GM10248 (cell line): ENCODE data around the gene CDC42BPB.

Experiments used
- CTCF ChIA-PET: fragments of 300-600 bp; sonication (Branson Sonifier 250); formaldehyde crosslinking; extraction: SDS; loops from one replicate; lab custom pipeline; 2021; ENCODE audit warnings: antibody characterized with exemption; lab: Yijun Ruan, JAX
- POLR2A ChIA-PET: fragments of 350-650 bp; sonication (Branson Sonifier 250); formaldehyde crosslinking; extraction: SDS; loops from one replicate; lab custom pipeline; 2020; ENCODE audit warnings: antibody characterized with exemption; lab: Yijun Ruan, JAX
- DNase-seq: peaks from one replicate; pipeline ENCODE4 v3.0.0; 2012; ENCODE audit errors: extremely low spot score
- CTCF ChIP-seq: IDR thresholded peaks from 2 replicates; pipeline ENCODE4 v1.5.1; 2012; ENCODE audit warnings: mild to moderate bottlenecking, low read depth; ENCODE audit errors: extremely low read depth, missing control alignments, control extremely low read depth

CDC42BPB gene

DNA sequence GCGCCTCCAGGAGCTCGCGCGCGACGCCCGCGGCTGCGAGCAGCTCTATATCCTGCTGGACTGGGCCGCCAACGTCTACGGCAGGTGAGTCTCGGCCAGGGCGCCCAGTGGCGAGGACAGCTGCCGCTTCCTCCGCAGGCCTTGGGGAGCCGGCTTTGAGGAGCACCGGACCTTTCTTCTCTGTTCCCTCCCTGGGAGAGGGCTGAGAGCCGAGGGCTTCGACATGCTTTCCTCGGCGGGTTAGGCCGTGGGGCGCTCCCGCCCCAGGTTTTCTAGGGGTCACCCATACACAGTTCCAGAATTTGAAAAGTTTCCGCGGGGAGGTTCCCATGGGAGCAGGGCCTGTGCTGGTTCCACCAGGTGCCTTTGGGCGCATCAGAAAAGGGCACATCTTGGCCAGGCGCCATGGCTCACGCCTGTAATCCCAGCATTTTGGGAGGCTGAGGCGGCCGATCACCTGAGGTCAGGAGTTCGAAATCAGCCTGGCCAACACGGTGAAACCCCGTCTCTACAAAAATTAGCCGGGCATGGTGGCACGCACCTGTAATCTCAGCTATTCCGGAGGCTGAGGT, 45.4 kb upstream of the CDC42BPB start:
- DNase-seq: no peak
- POLR2A ChIA-PET: no interaction called here
- TF ChIP-seq CTCF: no peak
- CTCF ChIA-PET: interaction anchor here (2.6 to 8.0 kb wide), 6 partner anchors 10 to 82 kb away, joined by 18 to 121 read pairs (median 35); partner anchors contain the start of gene TNFAIP2

- ChIA-PET CTCF (interaction anchor here (6.1 to 8.0 kb wide), 2 partner anchors 23 to 39 kb away, joined by 41 to 121 read pairs; partner anchors contain the start of gene TNFAIP2), POLR2A (no interaction called here)
- TF ChIP-seq CTCF: no peak
- DNase-seq: no peak
These were observed 44.8 kb upstream of the CDC42BPB start for GRCh38 chr14:103101963-103102688.

- ChIA-PET POLR2A (no interaction called here), CTCF (interaction anchor here (1.9 to 8.0 kb wide), 4 partner anchors 11 to 83 kb away, joined by 6 to 121 read pairs (median 24); partner anchors contain the start of gene TNFAIP2)
- no peak for DNase-seq
- no peak for TF ChIP-seq CTCF
These were observed 44.1 kb upstream of the CDC42BPB start for GRCh38 chr14:103101257-103101962.

DNA sequence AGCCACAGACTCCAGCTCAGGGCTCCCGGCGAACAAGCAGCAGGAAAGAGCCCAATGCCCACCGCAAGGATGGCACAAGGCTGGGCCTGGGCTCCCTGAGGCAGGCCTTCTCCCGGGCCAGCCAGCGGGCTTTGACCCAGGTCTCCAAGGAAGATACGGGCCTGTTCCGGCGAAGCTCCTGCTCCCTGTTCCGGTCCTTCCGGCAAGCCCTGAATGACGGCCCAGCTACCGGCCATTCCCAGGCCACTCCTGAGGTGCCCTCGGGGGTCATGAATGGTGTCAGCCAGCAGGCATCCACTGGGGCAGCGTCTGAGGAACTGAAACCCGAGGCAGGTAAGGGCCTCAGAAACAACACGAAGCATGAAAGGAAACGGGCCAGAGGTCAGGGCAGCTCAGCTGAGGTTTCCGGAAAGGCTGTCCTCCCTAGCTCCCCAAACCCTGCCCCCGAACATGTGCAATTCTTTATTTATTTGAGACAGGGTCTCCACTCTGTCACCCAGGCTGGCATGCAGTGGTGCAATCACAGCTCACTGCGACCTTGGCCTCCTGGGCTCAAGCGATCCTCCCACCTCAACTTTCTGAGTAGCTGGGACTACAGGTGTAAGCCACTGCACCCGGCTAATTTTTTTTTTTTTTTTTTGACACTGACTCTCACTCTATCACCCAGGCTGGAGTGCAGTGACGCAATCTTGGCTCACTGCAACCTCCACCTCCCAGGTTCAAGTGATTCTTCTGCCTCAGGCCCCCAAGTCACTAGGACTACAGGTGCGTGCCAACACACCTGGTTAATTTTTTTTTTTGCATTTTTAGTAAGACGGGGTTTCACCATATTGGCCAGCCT, 43.2 kb upstream of the CDC42BPB start:
- DNase-seq: no peak
- ChIA-PET CTCF (interaction anchor here (1.0 to 8.0 kb wide), 7 partner anchors 10 to 190 kb away, joined by 3 to 41 read pairs (median 6); partner anchors contain the start of gene TNFAIP2), POLR2A (no interaction called here)
- no peak for TF ChIP-seq CTCF

DNA sequence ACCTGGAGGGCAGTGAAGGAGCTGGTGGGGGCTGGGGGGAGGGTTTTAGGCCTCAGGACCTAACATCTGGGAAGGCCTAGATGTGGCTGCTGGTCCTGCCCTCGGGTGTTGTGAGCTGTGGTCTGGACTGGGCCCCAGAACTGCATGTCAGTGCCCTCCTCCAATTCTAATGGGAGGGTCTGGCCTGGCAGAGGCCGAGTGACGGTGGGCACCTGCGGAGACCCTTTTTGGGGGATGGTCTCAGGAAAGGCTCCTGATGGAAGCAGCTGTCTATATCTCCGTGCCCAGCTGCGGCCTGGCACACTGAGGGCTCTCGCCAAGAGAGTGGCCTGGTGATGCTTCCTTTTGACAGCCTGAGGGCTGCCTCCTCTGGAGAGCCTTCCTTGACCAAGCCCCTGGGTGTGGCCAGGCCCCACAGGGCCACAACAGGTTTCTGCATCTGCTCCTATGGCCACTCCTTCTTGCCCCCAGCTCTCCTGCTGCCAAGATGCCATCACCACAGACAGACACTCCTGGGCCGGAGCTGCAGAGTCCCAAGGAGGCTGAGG, 42.5 kb upstream of the CDC42BPB start:
- ChIA-PET POLR2A (no interaction called here), CTCF (interaction anchor here (1.0 to 8.0 kb wide), 7 partner anchors 10 to 191 kb away, joined by 3 to 41 read pairs (median 6); partner anchors contain the start of gene TNFAIP2)
- DNase-seq: no peak
- no peak for TF ChIP-seq CTCF
